ENCODE data around the gene LRFN3.

Gene LRFN3

DNA sequence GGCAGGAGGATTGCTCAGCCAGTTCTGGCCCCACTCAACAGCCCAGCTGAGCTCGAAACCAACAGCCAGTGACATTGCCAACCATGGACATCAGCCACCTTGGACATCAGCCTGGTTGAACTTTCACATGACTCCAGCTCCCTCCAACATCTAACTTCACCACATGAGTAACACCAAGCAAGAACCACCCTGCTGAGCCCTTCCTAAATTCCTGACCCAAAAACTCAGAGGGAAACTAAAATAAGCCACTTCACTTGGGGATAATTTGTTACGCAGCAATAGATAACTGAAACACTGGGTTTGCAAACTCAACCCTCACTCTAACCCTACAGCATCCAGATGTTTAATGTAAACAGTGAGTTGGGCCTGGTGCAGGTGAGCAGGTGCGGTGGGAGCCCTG, 10.7 kb upstream of the LRFN3 start:
- H3K9ac ChIP-seq (ENCODE audit: low read length): no peak overlapping the region
- H3K27ac ChIP-seq (ENCODE audit: low read depth, low read length): no peak overlapping the region
- H3K36me3 ChIP-seq (ENCODE audit: control insufficient read depth, insufficient read depth, low read length): no peaks in the 10 kb centered on the region
- H3K9me3 ChIP-seq (ENCODE audit: control insufficient read depth, insufficient read depth, low read depth, low read length): peaks cover 11% of the 10 kb centered on the region
- H3K4me1 ChIP-seq (ENCODE audit: control insufficient read depth, insufficient read depth, low read length): no peaks in the 10 kb centered on the region; the same call in 1 of the 2 replicates
- no peak overlapping the region for H3K4me3 ChIP-seq (ENCODE audit: low read depth, low read length)
- H3K27me3 ChIP-seq (ENCODE audit: control insufficient read depth, insufficient read depth, low read length): no peaks in the 10 kb centered on the region

DNA sequence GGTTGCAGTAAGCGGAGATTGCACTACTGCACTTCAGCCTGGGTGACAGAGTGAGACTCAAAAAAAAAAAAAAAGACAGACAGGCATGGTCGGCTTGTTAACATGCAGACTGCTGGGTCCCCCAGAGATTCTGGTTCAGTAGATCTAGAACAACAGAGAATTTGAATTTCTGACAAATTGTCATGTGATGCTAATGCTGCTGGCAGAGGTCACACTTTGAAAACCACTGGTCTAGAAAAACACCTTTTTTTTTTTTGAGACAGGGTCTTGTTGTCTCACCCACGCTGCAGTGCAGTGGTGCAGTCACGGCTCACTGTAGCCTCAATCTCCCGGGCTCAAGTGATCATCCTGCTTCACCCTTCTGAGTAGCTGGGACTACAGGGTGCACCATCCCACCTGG, 7.7 kb upstream of the LRFN3 start:
- Histone ChIP-seq H3K9me3 (ENCODE audit: control insufficient read depth, insufficient read depth, low read depth, low read length) (peaks cover 11% of the 10 kb centered on the region), H3K36me3 (ENCODE audit: control insufficient read depth, insufficient read depth, low read length) (no peaks in the 10 kb centered on the region), H3K4me1 (ENCODE audit: control insufficient read depth, insufficient read depth, low read length) (no peaks in the 10 kb centered on the region; the same call in 1 of the 2 replicates), H3K4me3 (ENCODE audit: low read depth, low read length) (no peak overlapping the region), H3K27ac (ENCODE audit: low read depth, low read length) (no peak overlapping the region), H3K9ac (ENCODE audit: low read length) (no peak overlapping the region), H3K27me3 (ENCODE audit: control insufficient read depth, insufficient read depth, low read length) (no peaks in the 10 kb centered on the region)

DNA sequence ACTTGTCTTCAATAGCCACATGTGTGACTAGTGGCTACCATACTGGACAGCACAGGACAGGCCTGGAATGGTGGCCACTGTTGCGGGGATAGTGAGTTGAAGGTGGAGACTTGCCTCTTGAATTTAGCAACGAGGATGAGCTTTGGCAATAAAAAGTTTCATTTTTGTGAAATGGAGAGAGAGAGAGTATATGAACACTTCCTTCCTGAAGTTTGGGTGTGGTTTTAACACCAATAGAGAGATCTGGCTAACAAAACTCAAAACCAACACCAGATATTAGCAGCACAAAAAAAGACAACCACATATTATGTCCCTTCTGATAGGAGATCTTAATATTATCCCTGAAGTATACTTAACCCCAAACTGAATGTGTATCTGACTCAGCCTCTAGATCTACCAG, 6.3 kb upstream of the LRFN3 start:
- Histone ChIP-seq H3K27ac (ENCODE audit: low read depth, low read length) (no peak overlapping the region), H3K4me1 (ENCODE audit: control insufficient read depth, insufficient read depth, low read length) (no peaks in the 10 kb centered on the region), H3K9ac (ENCODE audit: low read length) (no peak overlapping the region), H3K36me3 (ENCODE audit: control insufficient read depth, insufficient read depth, low read length) (no peaks in the 10 kb centered on the region), H3K9me3 (ENCODE audit: control insufficient read depth, insufficient read depth, low read depth, low read length) (peaks cover 11% of the 10 kb centered on the region), H3K4me3 (ENCODE audit: low read depth, low read length) (no peak overlapping the region), H3K27me3 (ENCODE audit: control insufficient read depth, insufficient read depth, low read length) (no peaks in the 10 kb centered on the region)

DNA sequence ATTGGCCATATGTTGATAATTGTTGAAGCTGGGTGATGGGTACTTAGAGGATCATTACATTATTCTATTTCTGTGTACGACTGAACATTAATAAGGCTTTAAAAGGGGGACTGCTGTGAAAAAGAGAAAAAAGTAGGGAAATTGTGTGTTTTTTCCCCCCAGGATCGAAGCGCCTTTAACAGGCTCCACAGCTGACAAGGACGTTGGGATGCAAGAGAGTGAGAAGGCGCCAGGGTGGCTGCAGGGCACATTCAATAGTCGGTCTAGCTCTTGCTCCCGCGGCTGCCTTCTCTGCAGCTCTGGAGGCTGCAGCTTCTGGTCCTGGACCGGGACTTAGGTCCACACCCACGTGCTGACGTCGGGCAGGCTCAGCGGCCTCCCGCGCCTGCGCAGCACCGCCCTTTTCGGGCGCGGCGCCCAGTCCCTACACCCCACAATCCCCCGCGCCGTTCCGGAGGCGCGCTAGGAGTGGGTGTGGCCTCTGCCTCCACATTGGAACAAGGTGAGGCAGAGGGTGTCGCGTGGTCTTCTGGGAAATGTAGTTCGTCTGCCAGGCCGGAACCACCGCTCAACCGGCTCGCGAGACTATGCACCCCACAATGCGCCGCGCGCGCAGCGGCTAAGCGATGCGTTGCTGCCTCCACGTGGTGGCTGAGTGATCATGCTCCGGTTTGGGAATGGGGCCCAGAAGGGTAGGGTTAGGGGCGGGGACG, 4.9 kb upstream of the LRFN3 start:
- peak overlapping the region; percentile 44 for H3K4me3 ChIP-seq (ENCODE audit: low read depth, low read length)
- no peak overlapping the region for H3K27ac ChIP-seq (ENCODE audit: low read depth, low read length)
- H3K27me3 ChIP-seq (ENCODE audit: control insufficient read depth, insufficient read depth, low read length): no peaks in the 10 kb centered on the region
- H3K9me3 ChIP-seq (ENCODE audit: control insufficient read depth, insufficient read depth, low read depth, low read length): no peaks in the 10 kb centered on the region
- no peak overlapping the region for H3K9ac ChIP-seq (ENCODE audit: low read length)
- H3K4me1 ChIP-seq (ENCODE audit: control insufficient read depth, insufficient read depth, low read length): peaks cover 6% of the 10 kb centered on the region
- no peaks in the 10 kb centered on the region for H3K36me3 ChIP-seq (ENCODE audit: control insufficient read depth, insufficient read depth, low read length)

DNA sequence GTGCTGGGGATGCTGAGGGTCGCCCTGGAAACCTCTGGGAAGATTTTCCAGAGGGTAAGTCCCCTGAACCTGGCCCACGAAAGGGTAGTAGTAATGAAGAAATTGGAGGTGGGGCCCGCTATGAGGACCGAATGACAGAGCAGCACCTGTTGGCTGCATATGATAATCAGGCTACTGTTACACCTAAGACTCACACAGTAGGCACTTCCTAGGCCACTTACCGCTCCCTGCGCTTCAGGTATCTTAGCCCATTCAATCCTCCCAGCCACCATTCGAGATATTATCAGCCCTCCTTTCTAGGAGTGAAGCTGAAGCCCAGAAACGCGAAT, 4.3 kb upstream of the LRFN3 start:
- Histone ChIP-seq H3K27ac (ENCODE audit: low read depth, low read length) (no peak overlapping the region), H3K36me3 (ENCODE audit: control insufficient read depth, insufficient read depth, low read length) (no peaks in the 10 kb centered on the region), H3K9me3 (ENCODE audit: control insufficient read depth, insufficient read depth, low read depth, low read length) (no peaks in the 10 kb centered on the region), H3K27me3 (ENCODE audit: control insufficient read depth, insufficient read depth, low read length) (no peaks in the 10 kb centered on the region), H3K4me1 (ENCODE audit: control insufficient read depth, insufficient read depth, low read length) (peaks cover 6% of the 10 kb centered on the region), H3K9ac (ENCODE audit: low read length) (peak overlapping the region; percentile 10), H3K4me3 (ENCODE audit: low read depth, low read length) (peak overlapping the region; percentile 43)

DNA sequence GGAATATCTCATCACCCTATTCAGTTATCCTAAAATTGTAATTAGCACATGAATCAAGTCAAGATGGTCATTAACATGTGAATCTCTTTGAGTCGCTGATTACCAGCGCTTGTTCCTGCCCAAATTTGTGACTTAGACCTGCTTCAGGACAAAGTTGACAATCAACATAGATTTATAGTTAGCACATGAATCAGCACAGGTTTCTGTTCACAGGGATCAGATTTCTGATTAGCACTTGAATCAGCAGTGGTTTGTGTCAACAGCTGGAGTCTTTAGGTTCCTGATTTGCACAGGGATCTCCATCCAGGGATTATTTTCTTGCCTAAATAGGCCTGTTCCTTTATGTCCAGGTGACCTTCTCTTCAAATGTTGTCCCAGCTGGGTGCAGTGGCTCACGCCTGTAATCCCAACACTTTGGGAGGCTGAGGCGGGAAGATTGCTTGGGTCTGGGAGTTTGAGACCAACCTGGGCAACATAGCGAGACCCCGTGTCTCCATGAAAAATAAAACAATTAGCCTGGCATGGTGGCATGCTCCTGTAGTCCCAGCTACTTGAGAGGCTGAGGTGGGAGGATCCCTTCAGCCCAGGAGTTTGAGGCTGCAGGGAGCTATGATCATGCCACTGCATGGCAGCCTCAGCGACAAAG, 3.8 kb upstream of the LRFN3 start:
- peaks cover 12% of the 10 kb centered on the region for H3K4me1 ChIP-seq (ENCODE audit: control insufficient read depth, insufficient read depth, low read length)
- H3K9me3 ChIP-seq (ENCODE audit: control insufficient read depth, insufficient read depth, low read depth, low read length): no peaks in the 10 kb centered on the region
- H3K27me3 ChIP-seq (ENCODE audit: control insufficient read depth, insufficient read depth, low read length): no peaks in the 10 kb centered on the region
- no peaks in the 10 kb centered on the region for H3K36me3 ChIP-seq (ENCODE audit: control insufficient read depth, insufficient read depth, low read length)
- no peak overlapping the region for H3K27ac ChIP-seq (ENCODE audit: low read depth, low read length)
- H3K4me3 ChIP-seq (ENCODE audit: low read depth, low read length): peak overlapping the region; percentile 43
- H3K9ac ChIP-seq (ENCODE audit: low read length): no peak overlapping the region

DNA sequence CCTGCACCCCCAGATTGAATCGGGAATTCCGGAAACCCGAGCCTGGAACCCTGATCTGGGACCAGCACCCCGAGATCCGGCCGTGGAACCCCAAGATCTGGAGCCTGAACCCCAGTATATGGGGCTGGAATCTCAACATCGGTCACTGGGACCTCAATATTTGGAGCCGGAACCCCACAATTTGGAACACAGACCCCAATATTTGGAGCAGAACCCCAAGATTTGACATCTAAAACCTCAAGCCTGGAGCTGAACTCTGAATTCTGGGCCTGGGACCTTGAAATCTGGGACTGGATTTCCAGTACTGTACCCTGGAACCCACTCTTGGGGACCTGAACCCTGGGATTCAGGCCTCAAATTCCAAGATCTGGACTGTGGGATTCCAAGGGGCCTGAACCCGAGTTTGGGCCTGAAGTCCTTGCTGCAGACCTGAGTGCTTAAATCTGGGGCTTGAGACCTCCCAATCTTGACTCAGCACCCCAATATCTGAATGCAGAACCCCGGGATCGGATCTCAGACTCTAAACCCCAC, 629 bp downstream of the LRFN3 start:
- H3K9ac ChIP-seq (ENCODE audit: low read length): peak overlapping the region; percentile 29
- H3K27ac ChIP-seq (ENCODE audit: low read depth, low read length): no peak overlapping the region
- peak overlapping the region; percentile 64 for H3K4me3 ChIP-seq (ENCODE audit: low read depth, low read length)
- H3K9me3 ChIP-seq (ENCODE audit: control insufficient read depth, insufficient read depth, low read depth, low read length): no peaks in the 10 kb centered on the region
- no peaks in the 10 kb centered on the region for H3K27me3 ChIP-seq (ENCODE audit: control insufficient read depth, insufficient read depth, low read length)
- peaks cover 19% of the 10 kb centered on the region; the same call in 1 of the 2 replicates for H3K36me3 ChIP-seq (ENCODE audit: control insufficient read depth, insufficient read depth, low read length)
- peaks cover 17% of the 10 kb centered on the region for H3K4me1 ChIP-seq (ENCODE audit: control insufficient read depth, insufficient read depth, low read length)

DNA sequence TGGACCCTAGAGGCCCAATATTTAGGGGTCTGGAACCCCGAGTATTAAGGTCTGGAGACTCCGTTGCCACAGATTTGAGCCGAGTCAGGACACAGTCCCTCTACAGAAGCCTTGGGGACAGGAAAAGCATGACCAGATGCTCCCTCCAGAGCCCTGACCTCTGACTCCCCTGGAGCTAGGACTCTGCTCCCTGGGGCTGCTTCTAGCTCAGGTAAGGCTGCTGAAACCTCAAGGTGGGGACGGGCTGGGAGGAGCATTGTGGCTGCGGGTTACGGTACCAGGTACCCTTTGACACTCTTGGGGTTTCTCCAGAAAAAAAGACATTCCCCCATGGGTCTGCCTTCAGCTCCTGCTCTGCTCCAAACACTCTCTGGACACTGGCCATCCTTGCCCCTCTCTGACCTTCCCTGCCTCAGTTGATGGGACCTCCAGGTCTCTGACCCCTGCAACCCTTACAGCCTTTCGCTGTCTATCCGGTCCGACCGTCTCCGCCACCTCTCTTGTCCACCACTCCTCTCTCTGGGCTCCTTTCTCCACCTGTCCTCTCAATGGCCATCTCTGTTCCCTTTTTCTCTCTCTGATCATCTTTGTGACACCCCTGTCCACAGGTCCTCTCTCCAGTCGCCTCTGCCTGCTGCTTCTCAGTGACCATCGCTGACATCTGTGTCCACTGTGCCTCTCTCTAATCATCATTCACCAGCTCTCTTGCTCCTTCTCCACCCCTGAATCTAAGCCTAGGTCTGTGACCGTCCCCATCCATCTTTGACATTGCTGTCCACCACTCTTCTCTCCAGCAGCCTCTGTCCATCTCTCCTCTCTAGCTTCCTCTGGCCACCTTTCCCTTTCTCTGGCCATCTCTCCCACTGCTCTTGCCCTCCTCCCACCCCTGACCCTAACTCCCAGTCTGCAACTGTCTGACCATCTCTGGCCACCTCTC, 1.4 kb downstream of the LRFN3 start:
- peaks cover 24% of the 10 kb centered on the region; the same call in 1 of the 2 replicates for H3K36me3 ChIP-seq (ENCODE audit: control insufficient read depth, insufficient read depth, low read length)
- no peaks in the 10 kb centered on the region for H3K27me3 ChIP-seq (ENCODE audit: control insufficient read depth, insufficient read depth, low read length)
- H3K9me3 ChIP-seq (ENCODE audit: control insufficient read depth, insufficient read depth, low read depth, low read length): no peaks in the 10 kb centered on the region
- peaks cover 17% of the 10 kb centered on the region for H3K4me1 ChIP-seq (ENCODE audit: control insufficient read depth, insufficient read depth, low read length)
- no peak overlapping the region for H3K9ac ChIP-seq (ENCODE audit: low read length)
- H3K4me3 ChIP-seq (ENCODE audit: low read depth, low read length): peak overlapping the region; percentile 64
- H3K27ac ChIP-seq (ENCODE audit: low read depth, low read length): no peak overlapping the region

DNA sequence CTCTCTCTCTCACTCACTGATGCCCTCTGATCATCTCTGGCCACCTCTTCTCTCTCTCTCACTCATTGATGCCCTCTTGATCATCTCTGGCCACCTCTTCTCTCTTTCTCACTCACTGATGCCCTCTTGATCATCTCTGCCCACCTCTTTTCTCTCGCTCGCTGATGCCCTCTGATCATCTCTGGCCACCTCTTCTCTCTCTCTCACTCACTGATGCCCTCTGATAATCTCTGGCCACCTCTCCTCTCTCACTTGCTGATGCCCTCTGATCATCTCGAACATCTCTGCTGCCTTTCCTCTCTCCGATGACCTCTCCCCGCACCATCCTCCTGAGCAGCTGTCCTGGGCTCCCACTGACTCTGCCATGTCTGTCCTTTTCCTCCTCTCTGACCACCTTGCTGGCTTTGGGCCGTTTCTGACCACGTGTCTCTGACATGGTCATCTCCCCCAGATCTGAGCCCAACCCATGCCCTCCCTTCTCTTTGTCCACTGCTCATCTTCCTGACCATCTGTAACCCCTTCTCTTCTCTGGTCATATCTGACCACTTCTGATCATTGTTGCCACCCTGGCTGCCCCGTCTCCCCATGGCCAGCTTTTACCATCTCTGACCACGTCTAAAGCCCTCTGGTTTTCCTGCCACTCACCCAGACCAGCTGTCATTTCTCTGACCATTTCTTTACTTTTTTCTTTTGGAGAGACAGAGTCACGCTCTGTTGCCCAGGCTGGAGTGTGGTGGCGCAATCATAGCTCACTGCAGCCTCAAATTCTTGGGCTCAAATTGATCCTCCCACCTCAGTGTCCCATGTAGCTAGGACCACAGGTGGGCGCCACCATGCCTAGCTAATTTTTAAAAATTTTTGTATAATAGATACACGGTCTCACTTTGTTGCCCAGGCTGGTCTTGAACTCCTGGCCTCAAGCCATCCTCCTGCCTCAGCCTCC, 2.4 kb downstream of the LRFN3 start:
- H3K9ac ChIP-seq (ENCODE audit: low read length): no peak overlapping the region
- peaks cover 24% of the 10 kb centered on the region; the same call in 1 of the 2 replicates for H3K36me3 ChIP-seq (ENCODE audit: control insufficient read depth, insufficient read depth, low read length)
- H3K4me1 ChIP-seq (ENCODE audit: control insufficient read depth, insufficient read depth, low read length): peaks cover 17% of the 10 kb centered on the region
- no peaks in the 10 kb centered on the region for H3K27me3 ChIP-seq (ENCODE audit: control insufficient read depth, insufficient read depth, low read length)
- H3K27ac ChIP-seq (ENCODE audit: low read depth, low read length): no peak overlapping the region
- no peaks in the 10 kb centered on the region for H3K9me3 ChIP-seq (ENCODE audit: control insufficient read depth, insufficient read depth, low read depth, low read length)
- H3K4me3 ChIP-seq (ENCODE audit: low read depth, low read length): peak overlapping the region; percentile 64

All from HUES6 (cell line).